Measurements from ENCODE around the gene CLASP1. TPM values are rescaled to one million over a fixed set of nuclear protein-coding genes. Genes with fewer than 3 reads are reported as not detected.

CLASP1 gene
- total RNA-seq, 1 experiment from 2014 or later: 45.9 TPM

GRCh38 chr2:121446647-121447241, 202.5 kb downstream of the CLASP1 start:
- H3K18ac ChIP-seq (ENCODE audit: insufficient read length, low read depth, low read length): no peak overlapping the region
- no peak for DNase-seq
- no peaks in the 10 kb centered on the region for H3K27me3 ChIP-seq (ENCODE audit: insufficient read depth, low read length)
- no peak overlapping the region for H2BK12ac ChIP-seq (ENCODE audit: insufficient read length, low read depth, low read length)
- H3K4ac ChIP-seq (ENCODE audit: low read depth, low read length): no peak overlapping the region
- H4K91ac ChIP-seq (ENCODE audit: insufficient read length, low read depth, low read length): no peak overlapping the region
- no peak overlapping the region for H2BK20ac ChIP-seq (ENCODE audit: low read depth, low read length, poor library complexity, severe bottlenecking)
- Mint-ChIP-seq H3K4me3 (no peak overlapping the region), H3K9me3 (no peaks in the 10 kb centered on the region), H3K27me3 (ENCODE audit: low read depth) (no peaks in the 10 kb centered on the region), H3K36me3 (ENCODE audit: insufficient read depth in 1 of 3, low read depth in 3 of 3) (peaks cover 24 to 75% (median 63%) of the 10 kb centered on the region in 3 experiments; a peak in 6 of 7 replicates), H3K27ac (peak overlapping the region in 1 of 3 experiments; percentile 56; a peak in 2 of 7 replicates), H3K4me1 (no peaks in the 10 kb centered on the region)
- no peak overlapping the region for H2BK120ac ChIP-seq (ENCODE audit: low read depth, low read length, poor library complexity, severe bottlenecking)
- no peak for TF ChIP-seq CTCF (conservative IDR thresholded peaks at IDR 0.05)
- no peak overlapping the region for H2AFZ ChIP-seq (ENCODE audit: low read length)
- no peak overlapping the region for H2BK5ac ChIP-seq (ENCODE audit: insufficient read length, low read length)
- no peak overlapping the region for H4K5ac ChIP-seq (ENCODE audit: insufficient read length, low read depth, low read length)
- no peaks in the 10 kb centered on the region for H3K9me3 ChIP-seq (ENCODE audit: control insufficient read depth, low read depth, low read length)
- no peaks in the 10 kb centered on the region for H3K79me1 ChIP-seq (ENCODE audit: insufficient read depth, low read depth, low read length, poor library complexity, severe bottlenecking)
- H3K23me2 ChIP-seq (ENCODE audit: insufficient read length, low read depth, low read length, poor library complexity, severe bottlenecking): no peaks in the 10 kb centered on the region
- H3K4me2 ChIP-seq (ENCODE audit: insufficient read depth, insufficient read length, low read length): no peak overlapping the region
- H4K20me1 ChIP-seq (ENCODE audit: control insufficient read depth, insufficient read depth, insufficient read length): no peaks in the 10 kb centered on the region
- H2BK15ac ChIP-seq (ENCODE audit: low read depth, low read length): no peak overlapping the region
- H3K56ac ChIP-seq (ENCODE audit: insufficient read length, low read depth, low read length): no peak overlapping the region
- H2AK5ac ChIP-seq (ENCODE audit: insufficient read length, low read length): no peak overlapping the region
- H3K23ac ChIP-seq (ENCODE audit: insufficient read length, low read depth, low read length): no peak overlapping the region
- H3K9ac ChIP-seq (ENCODE audit: extremely low read depth, insufficient read length, low read length): no peak overlapping the region
- H3T11ph ChIP-seq (ENCODE audit: low read length): no peak overlapping the region
- WGBS (ENCODE audit: extremely low coverage, insufficient read length, low lambda C conversion rate): no CpG with 5 or more reads among the region's 8 CpGs
- H3K14ac ChIP-seq (ENCODE audit: insufficient read depth, low read length): no peak overlapping the region
- no peak overlapping the region for H3K27ac ChIP-seq (ENCODE audit: insufficient read length, low read depth, low read length)
- no peaks in the 10 kb centered on the region for H3K79me2 ChIP-seq (ENCODE audit: insufficient read depth, low read length)
- no peaks in the 10 kb centered on the region for H3K4me1 ChIP-seq (ENCODE audit: insufficient read depth, low read length)
- H4K8ac ChIP-seq (replicated peaks; ENCODE audit: insufficient read length, low read depth, low read length): no peak overlapping the region

Data from H9 (cell line).